Measurements from ENCODE around the gene ORC4. TPM values are rescaled to one million over a fixed set of nuclear protein-coding genes. Genes with fewer than 3 reads are reported as not detected.

ORC4 gene
- total and polyA plus RNA-seq, 2 of the 8 experiments (the other 6 are each of a cell fraction or from before 2014, with no cell fraction given), result 22.7 to 63.7 TPM

DNA sequence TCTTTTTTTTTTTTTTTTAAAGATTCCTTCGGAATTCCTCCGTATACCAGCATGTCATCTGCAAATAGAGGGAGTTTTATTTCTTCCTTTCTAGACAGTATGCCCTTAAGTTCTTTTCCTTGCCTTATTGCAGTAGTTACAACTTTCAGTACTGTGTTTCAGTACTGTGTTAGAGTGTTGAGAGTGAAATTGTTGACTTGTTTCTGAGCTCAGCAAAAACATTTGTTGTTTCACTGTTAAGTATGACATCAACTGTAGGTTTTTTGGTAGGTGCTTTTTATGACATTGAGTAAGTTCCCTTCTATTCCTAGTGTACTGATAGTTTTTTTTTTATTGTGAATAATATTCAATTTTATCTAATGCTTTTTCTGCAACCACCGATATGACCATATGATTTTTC, 131.9 kb downstream of the ORC4 start:
- ChIA-PET CTCF (ENCODE audit: partially characterized antibody) (no interaction called here), POLR2A (ENCODE audit: partially characterized antibody) (no interaction called here)
- H3K79me1 ChIP-seq (ENCODE audit: low read depth, low read length), result no peaks in the 10 kb centered on the region
- no peak overlapping the region for H3K27ac ChIP-seq (ENCODE audit: low read depth, low read length)
- DNase-seq (ENCODE audit: low read depth in 1 of 2, low spot score in 2 of 2) (no peak), FAIRE-seq (no peak)
- peaks cover 0 to 96% of the 10 kb centered on the region in 2 experiments; a peak in 2 of 4 replicates for H3K79me2 ChIP-seq (ENCODE audit: control insufficient read depth in 1 of 2, insufficient read depth in 2 of 2, low read length in 2 of 2)
- H4K91ac ChIP-seq (replicated peaks; ENCODE audit: insufficient read length, low read length), result no peak overlapping the region
- H4K5ac ChIP-seq (ENCODE audit: insufficient read length, low read depth, low read length), result no peak overlapping the region
- H3K27me3 ChIP-seq (replicated peaks in 1 of 4; ENCODE audit: control insufficient read depth in 3 of 4, extremely low read depth in 1 of 4, insufficient read depth in 3 of 4, low read length in 3 of 4), result no peaks in the 10 kb centered on the region
- H3K4ac ChIP-seq (replicated peaks; ENCODE audit: insufficient read length, low read depth, low read length), result no peak overlapping the region
- WGBS, 2 experiments (ENCODE audit: extremely low coverage in 1 of 2, insufficient coverage in 1 of 2, insufficient read length in 1 of 2, insufficient replicate concordance in 2 of 2, low coverage in 1 of 2, low lambda C conversion rate in 2 of 2, missing lambda C conversion rate in 1 of 2), result 54% methylated on average over 3 of the region's 3 CpGs; no CpG with 5 or more reads in 1 of the 2 experiments
- H3K36me3 ChIP-seq (ENCODE audit: control insufficient read depth in 2 of 4, insufficient read depth in 4 of 4, low read length in 3 of 4), result no peaks in the 10 kb centered on the region
- H3K56ac ChIP-seq (replicated peaks; ENCODE audit: insufficient read length, low read depth, low read length), result no peak overlapping the region
- peaks cover 0 to 4% (median 0%) of the 10 kb centered on the region in 4 experiments; a peak in 1 of 7 replicates for H3K4me1 ChIP-seq (replicated peaks in 1 of 4; ENCODE audit: control insufficient read depth in 3 of 4, insufficient read depth in 4 of 4, low read length in 3 of 4)
- no peak overlapping the region for H3K4me2 ChIP-seq (ENCODE audit: insufficient read depth in 1 of 2, low read depth in 2 of 2, low read length in 2 of 2)
- no peaks in the 10 kb centered on the region for H3K9me3 ChIP-seq (ENCODE audit: insufficient read depth in 2 of 2, low read depth in 1 of 2, low read length in 1 of 2)
- no peaks in the 10 kb centered on the region for H3K23me2 ChIP-seq (ENCODE audit: low read depth, low read length)
- H2AFZ ChIP-seq (ENCODE audit: low read length), result no peak overlapping the region
- H3K4me3 ChIP-seq (ENCODE audit: extremely low read depth in 1 of 4, insufficient read depth in 2 of 4, low read depth in 3 of 4, low read length in 4 of 4), result no peak overlapping the region
- H3K9ac ChIP-seq (replicated peaks in 1 of 4; ENCODE audit: extremely low read depth in 1 of 4, low read depth in 3 of 4, low read length in 3 of 4), result no peak overlapping the region
- H3K18ac ChIP-seq (ENCODE audit: extremely low read depth, low read length), result no peak overlapping the region
- no peak overlapping the region for H4K8ac ChIP-seq (ENCODE audit: extremely low read depth, insufficient read depth, low read length)
- no peak overlapping the region for H2BK5ac ChIP-seq (ENCODE audit: low read depth, low read length)
- H4K20me1 ChIP-seq (replicated peaks in 1 of 2; ENCODE audit: control insufficient read depth in 1 of 2, insufficient read depth in 2 of 2, low read length in 2 of 2), result peaks cover 0 to 2% of the 10 kb centered on the region in 2 experiments
- no peak overlapping the region for H2BK120ac ChIP-seq (replicated peaks; ENCODE audit: low read depth, low read length)
- no peak overlapping the region for H3K14ac ChIP-seq (ENCODE audit: insufficient read length)
- H2BK15ac ChIP-seq (ENCODE audit: low read length), result no peak overlapping the region
- H2AK5ac ChIP-seq (ENCODE audit: low read depth, low read length), result no peak overlapping the region
- H2BK12ac ChIP-seq (ENCODE audit: low read depth, low read length), result no peak overlapping the region
- no peak overlapping the region for H2BK20ac ChIP-seq (ENCODE audit: low read length)
- no peak overlapping the region for H3K23ac ChIP-seq (ENCODE audit: insufficient read length)
- TF ChIP-seq ATF2 (IDR thresholded peaks at IDR 0.05; ENCODE audit: low read length), result no peak
- TF ChIP-seq CBX8 (IDR thresholded peaks at IDR 0.05; ENCODE audit: borderline replicate concordance, low read depth, low read length), result no peak
- no peak for TF ChIP-seq TEAD4 (IDR thresholded peaks at IDR 0.05; ENCODE audit: low read depth, low read length)
- TF ChIP-seq JUN (IDR thresholded peaks at IDR 0.05; ENCODE audit: low read depth, low read length), result no peak
- TF ChIP-seq JUND (IDR thresholded peaks at IDR 0.05; ENCODE audit: low read length), result no peak
- no peak for TF ChIP-seq CTBP2 (IDR thresholded peaks at IDR 0.05; ENCODE audit: borderline replicate concordance, insufficient read depth, insufficient read length, low read length)
- TF ChIP-seq ZNF274 (IDR thresholded peaks at IDR 0.05; ENCODE audit: borderline replicate concordance, extremely low read depth, low read length), result no peak
- no peak for TF ChIP-seq KDM5A (IDR thresholded peaks at IDR 0.05; ENCODE audit: low read length)
- TF ChIP-seq ASH2L (IDR thresholded peaks at IDR 0.05; ENCODE audit: low read length), result no peak
- no peak for TF ChIP-seq POLR2AphosphoS5 (IDR thresholded peaks at IDR 0.05; ENCODE audit: low read depth, low read length)
- TF ChIP-seq EZH2 (IDR thresholded peaks at IDR 0.05; ENCODE audit: low read depth, low read length, severe bottlenecking), result no peak
- no peak for TF ChIP-seq TAF1 (IDR thresholded peaks at IDR 0.05; ENCODE audit: low read depth, low read length)
- TF ChIP-seq BCL11A (IDR thresholded peaks at IDR 0.05; ENCODE audit: low read depth in 2 of 2, low read length in 2 of 2), result no peak
- no peak for TF ChIP-seq CHD1 (IDR thresholded peaks at IDR 0.05; ENCODE audit: low read depth, low read length)

Measured in H1 (cell line).